ENCODE measurements around the gene MED15.

- TF ChIP-seq CTCF (IDR thresholded peaks at IDR 0.05) = no peak
- TF ChIP-seq ZFX (IDR thresholded peaks at IDR 0.05; ENCODE audit: borderline replicate concordance) = no peak
Measured at GRCh38 chr22:20506543-20507252, 712 bp upstream of the MED15 start.

Measured in 22Rv1 (cell line).